H1 (cell line): ENCODE results near the gene KLKB1.

Experiments used
- SP1 ChIP-seq: IDR thresholded peaks from 2 replicates; pipeline ENCODE4 v1.6.1; 2011; ENCODE audit warnings: low read depth, low read length
- TF ChIP-seq, protein P1 (sequence below), 3 experiments: IDR thresholded peaks; 1 replicate in 2 of 3; 2 replicates in 1 of 3; pipeline versions ENCODE4 v1.5.1 to v1.6.1; 2011; ENCODE audit warnings: low read length in 3 of 3, mild to moderate bottlenecking in 3 of 3, inconsistent platforms in 2 of 3, low read depth in 1 of 3, moderate library complexity in 1 of 3; ENCODE audit not compliant: insufficient read depth in 1 of 3; ENCODE audit errors: control extremely low read depth in 1 of 3

- TF ChIP-seq, protein P1, sequence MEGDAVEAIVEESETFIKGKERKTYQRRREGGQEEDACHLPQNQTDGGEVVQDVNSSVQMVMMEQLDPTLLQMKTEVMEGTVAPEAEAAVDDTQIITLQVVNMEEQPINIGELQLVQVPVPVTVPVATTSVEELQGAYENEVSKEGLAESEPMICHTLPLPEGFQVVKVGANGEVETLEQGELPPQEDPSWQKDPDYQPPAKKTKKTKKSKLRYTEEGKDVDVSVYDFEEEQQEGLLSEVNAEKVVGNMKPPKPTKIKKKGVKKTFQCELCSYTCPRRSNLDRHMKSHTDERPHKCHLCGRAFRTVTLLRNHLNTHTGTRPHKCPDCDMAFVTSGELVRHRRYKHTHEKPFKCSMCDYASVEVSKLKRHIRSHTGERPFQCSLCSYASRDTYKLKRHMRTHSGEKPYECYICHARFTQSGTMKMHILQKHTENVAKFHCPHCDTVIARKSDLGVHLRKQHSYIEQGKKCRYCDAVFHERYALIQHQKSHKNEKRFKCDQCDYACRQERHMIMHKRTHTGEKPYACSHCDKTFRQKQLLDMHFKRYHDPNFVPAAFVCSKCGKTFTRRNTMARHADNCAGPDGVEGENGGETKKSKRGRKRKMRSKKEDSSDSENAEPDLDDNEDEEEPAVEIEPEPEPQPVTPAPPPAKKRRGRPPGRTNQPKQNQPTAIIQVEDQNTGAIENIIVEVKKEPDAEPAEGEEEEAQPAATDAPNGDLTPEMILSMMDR (IDR thresholded peaks at IDR 0.05; ENCODE audit: control extremely low read depth in 1 of 3, insufficient read depth in 1 of 3, low read depth in 1 of 3, low read length in 3 of 3) = no peak
- TF ChIP-seq SP1 = no peak
Observed at GRCh38 chr4:186299291-186299690, 72.0 kb downstream of the KLKB1 start.
